Endothelial cell of umbilical vein (primary cell): ENCODE data around the gene KIAA1755. TPM values are rescaled to one million over a fixed set of nuclear protein-coding genes. Genes with fewer than 3 reads are reported as not detected.

Experiments used
- BruUV-seq: library from RNA; stranded (reverse); fragments of 400-500 nt; replicated peaks from 2 replicates; lab custom pipeline; 2021; lab: Mats Ljungman, UMichigan
- CTCF ChIA-PET: fragments of 300-600, 350-600 bp; sonication (Branson Sonifier 250); formaldehyde crosslinking; loops from one replicate; lab custom pipeline; 2021; ENCODE audit warnings: antibody characterized with exemption, inconsistent platforms; lab: Charles Lee
- POLR2A ChIA-PET: fragments of 300-600, 350-600 bp; sonication (Branson Sonifier 250); formaldehyde crosslinking; loops from one replicate; lab custom pipeline; 2021; ENCODE audit warnings: antibody characterized with exemption, inconsistent platforms; lab: Charles Lee
- DNase-seq: peaks from one replicate; pipeline ENCODE4 v3.0.0-alpha.2; 2011; ENCODE audit warnings: low read depth, low spot score
- FAIRE-seq: peaks from 2 replicates; lab custom pipeline; 2011; peaks lifted over from hg19 to GRCh38; lab: Jason Lieb, UNC
- H2AFZ ChIP-seq: 2 replicates; pipeline ENCODE4 v1.6.0; 2012; ENCODE audit warnings: low read depth, low read length, control low read depth, inconsistent platforms
- H3K27ac ChIP-seq: 2 replicates; pipeline ENCODE4 v1.5.1; 2011; ENCODE audit warnings: low read depth, mild to moderate bottlenecking, control low read depth, low read length, moderate library complexity; ENCODE audit not compliant: insufficient read depth
- H3K27me3 ChIP-seq, 2 experiments: 2 replicates each; pipeline versions ENCODE4 v1.6.0 to v1.6.1; 2011; ENCODE audit warnings: low read length in 2 of 2, mixed read lengths in 1 of 2; ENCODE audit not compliant: control insufficient read depth in 2 of 2, insufficient read depth in 2 of 2
- H3K36me3 ChIP-seq, 2 experiments: 2 replicates in 1 of 2; 3 replicates in 1 of 2; pipeline ENCODE4 v1.5.1; 2011; ENCODE audit warnings: low read length in 2 of 2, mild to moderate bottlenecking in 1 of 2, moderate library complexity in 1 of 2; ENCODE audit not compliant: control insufficient read depth in 2 of 2, insufficient read depth in 2 of 2; ENCODE audit errors: extremely low read depth in 1 of 2
- H3K4me1 ChIP-seq: 3 replicates; pipeline ENCODE4 v1.5.1; 2011; ENCODE audit warnings: mild to moderate bottlenecking, low read length; ENCODE audit not compliant: control insufficient read depth, insufficient read depth; ENCODE audit errors: extremely low read depth
- H3K4me2 ChIP-seq: 2 replicates; pipeline ENCODE4 v1.6.1; 2011; ENCODE audit warnings: low read length, control low read depth, mixed read lengths; ENCODE audit not compliant: insufficient read depth
- H3K4me3 ChIP-seq, 3 experiments: fragments of 200-600 bp in 1 of 3; sonication (generic), shearing (Covaris generic) in 1 of 3; replicated peaks in 1 of 3; 2 replicates each; pipeline ENCODE4 v1.5.1; 2011 to 2016; ENCODE audit warnings: control low read depth in 3 of 3, low read length in 3 of 3, mild to moderate bottlenecking in 2 of 3, inconsistent platforms in 1 of 3, low read depth in 1 of 3, moderate library complexity in 1 of 3; ENCODE audit not compliant: insufficient read depth in 1 of 3
- H3K79me2 ChIP-seq: 2 replicates; pipeline ENCODE4 v1.6.0; 2012; ENCODE audit warnings: low read length, inconsistent platforms; ENCODE audit not compliant: control insufficient read depth, insufficient read depth
- H3K9ac ChIP-seq: replicated peaks from 2 replicates; pipeline ENCODE3; 2011; ENCODE audit warnings: low read length, control low read depth; ENCODE audit not compliant: insufficient read depth; ENCODE audit errors: extremely low read depth
- H3K9me1 ChIP-seq: replicated peaks from 3 replicates; pipeline ENCODE4 v1.6.0; 2011; ENCODE audit warnings: mild to moderate bottlenecking, low read length; ENCODE audit not compliant: control insufficient read depth, insufficient read depth; ENCODE audit errors: extremely low read depth
- H3K9me3 ChIP-seq: replicated peaks from 2 replicates; pipeline ENCODE4 v1.5.1; 2012; ENCODE audit warnings: low read length, inconsistent platforms; ENCODE audit not compliant: control insufficient read depth, insufficient read depth
- H4K20me1 ChIP-seq: replicated peaks from 2 replicates; pipeline ENCODE3; 2011; ENCODE audit warnings: mild to moderate bottlenecking, low read length; ENCODE audit not compliant: control insufficient read depth, insufficient read depth; ENCODE audit errors: extremely low read depth
- EZH2 ChIP-seq: IDR thresholded peaks from 2 replicates; pipeline ENCODE4 v1.6.1; 2012; ENCODE audit warnings: borderline replicate concordance, low read depth, mild to moderate bottlenecking, moderate library complexity, low read length, inconsistent platforms; ENCODE audit not compliant: severe bottlenecking
- FOS ChIP-seq: IDR thresholded peaks from 2 replicates; pipeline ENCODE4 v1.6.1; 2011; ENCODE audit warnings: mild to moderate bottlenecking, low read length, moderate library complexity, borderline replicate concordance; ENCODE audit not compliant: insufficient read depth
- GATA2 ChIP-seq: IDR thresholded peaks from 2 replicates; pipeline ENCODE4 v1.7.0; 2011; ENCODE audit warnings: low read depth, mild to moderate bottlenecking, moderate library complexity, mixed read lengths, low read length; ENCODE audit not compliant: insufficient read length, insufficient read depth
- JUN ChIP-seq: IDR thresholded peaks from 2 replicates; pipeline ENCODE4 v1.6.1; 2011; ENCODE audit warnings: borderline replicate concordance, low read depth; ENCODE audit not compliant: insufficient read length, insufficient read depth
- MYC ChIP-seq: IDR thresholded peaks from one replicate; pipeline ENCODE4 v1.6.1; 2011; ENCODE audit warnings: mild to moderate bottlenecking, low read depth, low read length
- POLR2A ChIP-seq: IDR thresholded peaks from 2 replicates; pipeline ENCODE4 v1.6.1; 2012; ENCODE audit warnings: low read depth, mild to moderate bottlenecking, control low read depth, low read length
- POLR2AphosphoS5 ChIP-seq: IDR thresholded peaks from 2 replicates; pipeline ENCODE4 v1.6.1; 2012; ENCODE audit warnings: low read depth, mild to moderate bottlenecking, control low read depth, low read length, moderate library complexity; ENCODE audit not compliant: insufficient read depth
- dilution Hi-C: fragments of 300-500 bp; cut with MboI; formaldehyde crosslinking; loops from one replicate; pipeline ENCODE4 v1.15.0; 2019; ENCODE audit warnings: low sequenced_read_pairs; ENCODE audit not compliant: extremely low pct_ligation_motif_present
- intact Hi-C: fragments of 100-400 bp; cut with micrococcal nuclease; formaldehyde crosslinking; loops from one replicate; pipeline ENCODE4 v1.10.0; 2022
- polyA plus RNA-seq, 4 experiments: library from polyadenylated mRNA; depleted of rRNA in 3 of 4; stranded (reverse) in 3 of 4; unstranded in 1 of 4; fragments of >200 nt; gene quantifications; 2 replicates each; pipeline versions ENCODE4 v1.2.1 to v1.2.3, GENCODE V29; 2011 to 2012; ENCODE audit warnings: missing spikeins in 1 of 4
- total RNA-seq: library from RNA; stranded (reverse); gene quantifications from 2 replicates; pipeline ENCODE4 v1.2.3, GENCODE V29; 2021
- TF ChIP-seq, protein P1 (sequence below): IDR thresholded peaks from 2 replicates; pipeline ENCODE4 v1.6.1; 2011; ENCODE audit not compliant: insufficient read depth, insufficient read length
- TF ChIP-seq, protein P2 (sequence below), 2 donors: IDR thresholded peaks; 1 replicate in 1 of 2; 2 replicates in 1 of 2; pipeline ENCODE4 v1.5.1; 2011; ENCODE audit warnings: low read length in 2 of 2, mild to moderate bottlenecking in 2 of 2, moderate library complexity in 2 of 2, control low read depth in 1 of 2, inconsistent platforms in 1 of 2, low read depth in 1 of 2; ENCODE audit not compliant: insufficient read depth in 1 of 2; ENCODE audit errors: extremely low read depth in 1 of 2

The KIAA1755 gene
- total and polyA plus RNA-seq, 2 donors (not counting 3 experiments of a cell fraction or from before 2014, with no cell fraction given): 0.36 to 0.51 TPM

DNA sequence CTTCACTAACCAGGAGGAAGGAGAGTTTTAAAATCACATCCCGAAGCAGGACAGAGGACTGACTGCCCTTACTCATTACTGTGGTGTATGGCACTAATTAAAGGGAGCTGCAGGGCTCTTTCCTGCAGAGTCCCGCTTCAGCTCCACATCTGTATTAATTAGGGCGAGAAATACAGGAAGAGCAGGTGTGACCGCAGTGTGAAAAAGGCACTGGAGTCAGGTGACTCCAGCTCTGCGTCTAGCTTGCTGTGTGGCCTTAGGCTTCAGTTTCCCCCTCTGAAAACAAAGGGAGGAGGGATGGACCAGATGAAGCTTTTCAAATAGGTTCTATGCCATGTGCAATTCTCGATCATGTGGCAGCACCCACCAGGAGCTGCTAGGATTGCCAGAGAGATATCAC, 34.0 kb downstream of the KIAA1755 start:
- no TSS peak for BruUV-seq
- no peak overlapping the region for H3K9ac ChIP-seq
- H3K4me1 ChIP-seq: peaks cover 4% of the 10 kb centered on the region
- ChIA-PET CTCF (interaction anchor here (1.4 to 9.2 kb wide), 6 partner anchors 80 to 662 kb away, joined by 3 to 204 read pairs (median 22); partner anchors contain the start of gene BPI), POLR2A (no interaction called here)
- FAIRE-seq (no peak), DNase-seq (no peak)
- H2AFZ ChIP-seq: no peak overlapping the region
- TF ChIP-seq GATA2 (no peak), MYC (no peak), JUN (no peak), POLR2A (no peak), EZH2 (no peak), POLR2AphosphoS5 (no peak), FOS (no peak)
- TF ChIP-seq, protein P1, sequence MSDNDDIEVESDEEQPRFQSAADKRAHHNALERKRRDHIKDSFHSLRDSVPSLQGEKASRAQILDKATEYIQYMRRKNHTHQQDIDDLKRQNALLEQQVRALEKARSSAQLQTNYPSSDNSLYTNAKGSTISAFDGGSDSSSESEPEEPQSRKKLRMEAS: no peak
- TF ChIP-seq, protein P2, sequence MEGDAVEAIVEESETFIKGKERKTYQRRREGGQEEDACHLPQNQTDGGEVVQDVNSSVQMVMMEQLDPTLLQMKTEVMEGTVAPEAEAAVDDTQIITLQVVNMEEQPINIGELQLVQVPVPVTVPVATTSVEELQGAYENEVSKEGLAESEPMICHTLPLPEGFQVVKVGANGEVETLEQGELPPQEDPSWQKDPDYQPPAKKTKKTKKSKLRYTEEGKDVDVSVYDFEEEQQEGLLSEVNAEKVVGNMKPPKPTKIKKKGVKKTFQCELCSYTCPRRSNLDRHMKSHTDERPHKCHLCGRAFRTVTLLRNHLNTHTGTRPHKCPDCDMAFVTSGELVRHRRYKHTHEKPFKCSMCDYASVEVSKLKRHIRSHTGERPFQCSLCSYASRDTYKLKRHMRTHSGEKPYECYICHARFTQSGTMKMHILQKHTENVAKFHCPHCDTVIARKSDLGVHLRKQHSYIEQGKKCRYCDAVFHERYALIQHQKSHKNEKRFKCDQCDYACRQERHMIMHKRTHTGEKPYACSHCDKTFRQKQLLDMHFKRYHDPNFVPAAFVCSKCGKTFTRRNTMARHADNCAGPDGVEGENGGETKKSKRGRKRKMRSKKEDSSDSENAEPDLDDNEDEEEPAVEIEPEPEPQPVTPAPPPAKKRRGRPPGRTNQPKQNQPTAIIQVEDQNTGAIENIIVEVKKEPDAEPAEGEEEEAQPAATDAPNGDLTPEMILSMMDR (IDR thresholded peaks at IDR 0.05; ENCODE audit: extremely low read depth in 1 of 2, insufficient read depth in 1 of 2, low read depth in 1 of 2, low read length in 2 of 2): no peak
- no peak overlapping the region for H3K4me2 ChIP-seq
- no peaks in the 10 kb centered on the region for H3K9me3 ChIP-seq
- H3K27me3 ChIP-seq: no peaks in the 10 kb centered on the region
- H3K4me3 ChIP-seq: no peak overlapping the region
- H3K79me2 ChIP-seq: no peaks in the 10 kb centered on the region
- H3K9me1 ChIP-seq: no peaks in the 10 kb centered on the region
- dilution Hi-C loops (no loop called here), intact Hi-C loops (no loop called here)
- H3K36me3 ChIP-seq: no peaks in the 10 kb centered on the region
- H4K20me1 ChIP-seq: no peaks in the 10 kb centered on the region
- H3K27ac ChIP-seq: no peak overlapping the region
